Neutrophil (primary cell): ENCODE results near the gene ATP7B.
A peak's percentile ranks its signal among the peaks of the same experiment; 100 is the strongest.

Experiments used
- H3K27ac ChIP-seq: fragments of 200-600 bp; sonication (generic); 2 replicates; pipeline ENCODE4 v1.5.1; 2016; ENCODE audit warnings: mild to moderate bottlenecking, moderate library complexity
- H3K27me3 ChIP-seq: fragments of 200-600 bp; sonication (generic); 2 replicates; pipeline ENCODE4 v1.6.0; 2016; ENCODE audit warnings: mild to moderate bottlenecking
- H3K36me3 ChIP-seq: fragments of 200-600 bp; sonication (generic); 2 replicates; pipeline ENCODE4 v1.5.1; 2017
- H3K4me1 ChIP-seq, 2 experiments: fragments of 200-600 bp in 1 of 2; sonication (generic) in 1 of 2; 1 replicate in 1 of 2; 2 replicates in 1 of 2; pipeline versions ENCODE4 v1.5.1 to v1.6.1; 2013 to 2016; ENCODE audit warnings: low read depth in 1 of 2, low read length in 1 of 2, mild to moderate bottlenecking in 1 of 2, moderate library complexity in 1 of 2; ENCODE audit not compliant: control insufficient read depth in 1 of 2, insufficient read depth in 1 of 2
- H3K4me3 ChIP-seq, 2 experiments: fragments of 200-600 bp in 1 of 2; sonication (generic) in 1 of 2; 1 replicate in 1 of 2; 2 replicates in 1 of 2; pipeline ENCODE4 v1.5.1; 2013 to 2016; ENCODE audit warnings: low read depth in 1 of 2, low read length in 1 of 2, mild to moderate bottlenecking in 1 of 2, moderate library complexity in 1 of 2
- H3K9me3 ChIP-seq: fragments of 200-600 bp; sonication (generic); 2 replicates; pipeline ENCODE4 v1.5.1; 2016
- CTCF ChIP-seq: fragments of 200-600 bp; sonication (generic); IDR thresholded peaks from 2 replicates; pipeline ENCODE4 v1.5.1; 2016; ENCODE audit warnings: antibody characterized with exemption

Gene ATP7B

GRCh38 chr13:52020191-52020590 lies 8.9 kb upstream of the ATP7B start:
- no peak for TF ChIP-seq CTCF
- peaks cover 46% of the 10 kb centered on the region for H3K36me3 ChIP-seq
- H3K4me3 ChIP-seq: no peak overlapping the region
- no peaks in the 10 kb centered on the region for H3K9me3 ChIP-seq
- H3K4me1 ChIP-seq: no peaks in the 10 kb centered on the region
- H3K27me3 ChIP-seq: no peaks in the 10 kb centered on the region
- no peak overlapping the region for H3K27ac ChIP-seq

GRCh38 chr13:52016296-52016695 lies 5.0 kb upstream of the ATP7B start:
- H3K27me3 ChIP-seq: peaks cover 6% of the 10 kb centered on the region
- H3K36me3 ChIP-seq: peaks cover 27% of the 10 kb centered on the region
- no peak overlapping the region for H3K4me3 ChIP-seq
- H3K27ac ChIP-seq: no peak overlapping the region
- H3K9me3 ChIP-seq: no peaks in the 10 kb centered on the region
- peaks cover 12 to 16% of the 10 kb centered on the region in 2 experiments for H3K4me1 ChIP-seq
- TF ChIP-seq CTCF: no peak

GRCh38 chr13:52012512-52012836 lies 1.2 kb upstream of the ATP7B start:
- H3K36me3 ChIP-seq: peaks cover under 1% of the 10 kb centered on the region
- peak overlapping the region; percentile 72 to 100 for H3K4me3 ChIP-seq
- H3K4me1 ChIP-seq: peaks cover 17 to 21% of the 10 kb centered on the region in 2 experiments
- H3K27ac ChIP-seq: peak overlapping the region; percentile 55
- H3K9me3 ChIP-seq: no peaks in the 10 kb centered on the region
- H3K27me3 ChIP-seq: peaks cover 44% of the 10 kb centered on the region
- TF ChIP-seq CTCF: no peak

- TF ChIP-seq CTCF: peak; percentile 41
- Histone ChIP-seq H3K4me3 (peak within 1 kb of the TSS; percentile 72 to 100), H3K27me3 (peaks cover 47% of the 10 kb centered on the region), H3K36me3 (no peaks in the 10 kb centered on the region), H3K4me1 (peaks cover 17 to 21% of the 10 kb centered on the region in 2 experiments), H3K27ac (peak within 1 kb of the TSS; percentile 55), H3K9me3 (no peaks in the 10 kb centered on the region)
Observed at GRCh38 chr13:52011632-52012511, 622 bp upstream of the ATP7B start, which contains the start of gene ALG11. ALG11 (plus strand) TSS chr13:52012398; CDS start chr13:52012419, 21 bp downstream.

GRCh38 chr13:52009946-52010345 lies 1.3 kb downstream of the ATP7B start:
- H3K27me3 ChIP-seq: peaks cover 55% of the 10 kb centered on the region
- no peak overlapping the region for H3K4me3 ChIP-seq
- no peak for TF ChIP-seq CTCF
- H3K9me3 ChIP-seq: no peaks in the 10 kb centered on the region
- H3K27ac ChIP-seq: no peak overlapping the region
- H3K36me3 ChIP-seq: no peaks in the 10 kb centered on the region
- peaks cover 17 to 21% of the 10 kb centered on the region in 2 experiments for H3K4me1 ChIP-seq
